ENCODE results near the gene PTGIR. TPM values are rescaled to one million over a fixed set of nuclear protein-coding genes. Genes with fewer than 3 reads are reported as not detected.

The PTGIR gene, protein sequence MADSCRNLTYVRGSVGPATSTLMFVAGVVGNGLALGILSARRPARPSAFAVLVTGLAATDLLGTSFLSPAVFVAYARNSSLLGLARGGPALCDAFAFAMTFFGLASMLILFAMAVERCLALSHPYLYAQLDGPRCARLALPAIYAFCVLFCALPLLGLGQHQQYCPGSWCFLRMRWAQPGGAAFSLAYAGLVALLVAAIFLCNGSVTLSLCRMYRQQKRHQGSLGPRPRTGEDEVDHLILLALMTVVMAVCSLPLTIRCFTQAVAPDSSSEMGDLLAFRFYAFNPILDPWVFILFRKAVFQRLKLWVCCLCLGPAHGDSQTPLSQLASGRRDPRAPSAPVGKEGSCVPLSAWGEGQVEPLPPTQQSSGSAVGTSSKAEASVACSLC
- total RNA-seq (10 to 100 TPM; 17.7 to 18.4 TPM), polyA plus RNA-seq (not detected)

DNA sequence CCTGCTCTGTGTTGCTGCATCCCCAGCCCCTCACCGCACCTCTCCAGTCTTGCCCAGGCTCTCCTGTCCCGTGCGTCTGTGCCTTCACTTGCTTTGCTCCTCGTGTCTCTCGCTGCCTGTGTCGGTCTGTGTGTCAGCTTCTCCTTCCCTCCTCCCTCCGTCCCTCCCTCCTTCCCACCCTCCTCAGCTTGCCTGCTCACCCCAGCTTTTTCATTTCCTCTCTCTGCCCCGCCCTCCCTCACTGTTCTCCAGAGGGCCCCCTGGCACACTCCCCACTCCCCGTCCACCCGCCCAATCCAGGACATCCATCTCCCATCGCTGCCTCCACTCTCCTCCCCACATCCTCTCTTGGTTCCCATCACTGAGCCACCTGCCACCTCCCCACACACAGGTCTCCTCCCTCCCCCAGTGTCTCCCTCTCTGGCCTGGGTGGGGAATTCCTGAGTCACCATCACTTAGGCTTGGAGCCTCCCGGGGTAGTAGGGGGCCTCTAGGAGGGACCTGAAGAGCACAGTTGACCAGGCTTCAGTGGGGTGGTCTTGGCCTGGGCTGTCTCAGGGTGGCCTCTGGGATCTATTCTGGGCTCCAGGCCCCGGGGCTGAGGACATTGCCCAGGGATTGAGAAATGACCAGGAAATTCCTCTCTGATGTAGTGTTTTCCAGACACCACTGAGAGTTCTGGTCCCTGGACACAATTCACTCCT lies at the start of gene PTGIR:
TSS of gene PTGIR (minus strand) at position 132 of the 704 bp plus-strand sequence. CDS start 864 bp downstream, outside the sequence.
- H3K4me1 ChIP-seq (ENCODE audit: insufficient read depth, low read length), result peaks cover 32% of the 10 kb centered on the region
- no peak for DNase-seq
- Mint-ChIP-seq H3K27me3 (peaks cover 2 to 28% of the 10 kb centered on the region in 2 donors), H3K36me3 (no peaks in the 10 kb centered on the region), H3K4me3 (peak within 1 kb of the TSS in 1 of 7 donors; percentile 32), H3K9me3 (no peaks in the 10 kb centered on the region), H3K27ac (peak within 1 kb of the TSS in 3 of 8 donors; percentile 8 to 38 (median 29)), H3K4me1 (peaks cover 1 to 12% (median 2%) of the 10 kb centered on the region in 3 donors)
- H3K36me3 ChIP-seq (ENCODE audit: insufficient read depth, low read length), result no peaks in the 10 kb centered on the region
- no peak within 1 kb of the TSS for H3K27ac ChIP-seq (ENCODE audit: low read depth, low read length)
- POLR2A ChIA-PET, result interaction anchor here (1.1 kb wide), 1 partner anchor 25 kb away, joined by 3 read pairs; no protein-coding TSS in a partner anchor
- no peaks in the 10 kb centered on the region for H3K27me3 ChIP-seq (ENCODE audit: insufficient read depth, low read length, poor library complexity, severe bottlenecking)
- no peaks in the 10 kb centered on the region for H3K9me3 ChIP-seq (ENCODE audit: low read length)
- no peak within 1 kb of the TSS for H3K4me3 ChIP-seq (ENCODE audit: low read length)
- CTCF ChIA-PET, result interaction anchor here (0.9 kb wide), 1 partner anchor 11 kb away, joined by 4 read pairs; no protein-coding TSS in a partner anchor

DNA sequence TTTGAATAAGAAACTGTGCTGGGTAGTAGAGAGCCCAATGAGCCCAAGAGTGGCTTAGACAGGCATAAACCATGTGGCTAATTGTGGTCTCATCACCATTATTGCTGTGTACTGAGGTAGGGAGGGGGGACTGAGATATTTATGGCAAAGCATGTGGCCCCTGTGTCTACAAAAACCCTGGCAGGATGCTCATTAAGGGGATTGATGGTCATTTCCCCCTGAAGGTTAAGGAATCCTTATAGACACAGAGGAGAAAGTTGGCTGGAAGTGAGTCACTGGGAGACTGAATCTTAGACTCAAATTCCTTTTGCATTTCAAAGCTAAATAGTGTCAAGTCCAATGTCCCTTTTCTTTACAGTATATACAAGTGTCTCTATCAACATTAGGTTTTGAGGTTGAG lies 45.9 kb upstream of the PTGIR start:
- H3K4me1 ChIP-seq (ENCODE audit: insufficient read depth, low read length), result no peaks in the 10 kb centered on the region
- peaks cover 15% of the 10 kb centered on the region for H3K36me3 ChIP-seq (ENCODE audit: insufficient read depth, low read length)
- POLR2A ChIA-PET, result no interaction called here
- H3K4me3 Mint-ChIP-seq, result no peak overlapping the region
- no peaks in the 10 kb centered on the region for H3K27me3 Mint-ChIP-seq
- H3K4me3 ChIP-seq (ENCODE audit: low read length), result no peak overlapping the region
- CTCF ChIA-PET, result no interaction called here
- H3K27me3 ChIP-seq (ENCODE audit: insufficient read depth, low read length, poor library complexity, severe bottlenecking), result no peaks in the 10 kb centered on the region
- H3K9me3 Mint-ChIP-seq, result peaks cover 0 to 8% (median 4%) of the 10 kb centered on the region in 5 donors
- peak overlapping the region in 3 of 8 donors; percentile 41 to 54 (median 50) for H3K27ac Mint-ChIP-seq
- no peak for DNase-seq
- H3K27ac ChIP-seq (ENCODE audit: low read depth, low read length), result no peak overlapping the region
- no peaks in the 10 kb centered on the region for H3K9me3 ChIP-seq (ENCODE audit: low read length)
- H3K36me3 Mint-ChIP-seq, result peaks cover 8 to 34% (median 10%) of the 10 kb centered on the region in 3 donors
- peaks cover 0 to 2% (median 0%) of the 10 kb centered on the region in 3 donors for H3K4me1 Mint-ChIP-seq

DNA sequence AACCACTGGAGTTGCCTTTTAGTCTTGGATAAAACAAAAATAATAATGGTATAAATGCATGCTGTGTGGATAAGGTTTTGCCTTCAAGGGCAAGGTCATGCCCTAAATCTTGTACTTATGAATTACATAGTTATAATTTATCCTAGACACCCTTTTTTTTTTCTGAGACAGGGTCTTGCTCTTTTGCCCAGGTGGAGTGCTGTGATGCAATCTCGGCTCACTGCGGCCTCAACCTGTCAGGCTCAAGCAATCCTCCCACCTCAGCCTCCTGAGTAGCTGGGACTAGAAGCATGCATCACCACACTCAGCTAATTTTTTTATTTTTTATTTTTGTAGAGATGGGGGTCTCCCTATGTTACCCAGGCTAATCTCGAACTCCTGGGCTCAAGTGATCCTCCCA lies 43.8 kb upstream of the PTGIR start:
- H3K36me3 Mint-ChIP-seq, result peaks cover 2 to 15% (median 4%) of the 10 kb centered on the region in 3 donors
- DNase-seq, result no peak
- ChIA-PET CTCF (no interaction called here), POLR2A (no interaction called here)
- Histone ChIP-seq H3K36me3 (ENCODE audit: insufficient read depth, low read length) (no peaks in the 10 kb centered on the region), H3K9me3 (ENCODE audit: low read length) (no peaks in the 10 kb centered on the region), H3K4me3 (ENCODE audit: low read length) (no peak overlapping the region), H3K27ac (ENCODE audit: low read depth, low read length) (no peak overlapping the region), H3K27me3 (ENCODE audit: insufficient read depth, low read length, poor library complexity, severe bottlenecking) (no peaks in the 10 kb centered on the region), H3K4me1 (ENCODE audit: insufficient read depth, low read length) (no peaks in the 10 kb centered on the region)
- no peak overlapping the region for H3K4me3 Mint-ChIP-seq
- H3K4me1 Mint-ChIP-seq, result no peaks in the 10 kb centered on the region
- H3K9me3 Mint-ChIP-seq, result peaks cover 0 to 8% (median 4%) of the 10 kb centered on the region in 5 donors
- no peaks in the 10 kb centered on the region for H3K27me3 Mint-ChIP-seq
- H3K27ac Mint-ChIP-seq, result no peak overlapping the region

DNA sequence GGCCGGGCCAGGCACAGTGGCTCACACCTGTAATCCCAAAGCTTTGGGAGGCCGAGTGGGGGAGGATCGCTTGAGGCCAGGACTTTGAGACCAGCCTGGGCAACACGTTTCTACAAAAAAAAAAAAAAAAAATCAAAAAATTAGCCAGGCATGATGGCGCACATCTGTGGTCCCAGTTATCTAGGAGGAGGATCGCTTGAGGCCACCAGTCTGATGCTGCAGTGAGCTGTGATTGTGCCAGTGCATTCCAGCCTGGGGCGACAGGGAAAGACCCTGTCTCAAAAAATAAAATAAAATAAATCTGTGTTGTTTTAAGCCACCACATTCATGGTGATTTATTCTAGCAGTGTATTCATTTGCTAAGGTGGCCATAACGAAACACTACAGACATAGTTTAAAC lies 40.2 kb upstream of the PTGIR start:
- no peak for DNase-seq
- peaks cover 0 to under 1% (median 0%) of the 10 kb centered on the region in 3 donors for H3K36me3 Mint-ChIP-seq
- peak overlapping the region in 1 of 8 donors; percentile 55 for H3K27ac Mint-ChIP-seq
- H3K27me3 ChIP-seq (ENCODE audit: insufficient read depth, low read length, poor library complexity, severe bottlenecking), result peaks cover 2% of the 10 kb centered on the region
- no peak overlapping the region for H3K4me3 ChIP-seq (ENCODE audit: low read length)
- POLR2A ChIA-PET, result no interaction called here
- no peaks in the 10 kb centered on the region for H3K36me3 ChIP-seq (ENCODE audit: insufficient read depth, low read length)
- H3K4me3 Mint-ChIP-seq, result no peak overlapping the region
- H3K4me1 Mint-ChIP-seq, result peaks cover 11 to 19% (median 15%) of the 10 kb centered on the region in 3 donors
- peaks cover 14% of the 10 kb centered on the region for H3K4me1 ChIP-seq (ENCODE audit: insufficient read depth, low read length)
- CTCF ChIA-PET, result no interaction called here
- no peak overlapping the region for H3K27ac ChIP-seq (ENCODE audit: low read depth, low read length)
- no peaks in the 10 kb centered on the region for H3K9me3 ChIP-seq (ENCODE audit: low read length)
- peaks cover 0 to 5% of the 10 kb centered on the region in 2 donors for H3K27me3 Mint-ChIP-seq
- peaks cover 0 to under 1% (median 0%) of the 10 kb centered on the region in 5 donors for H3K9me3 Mint-ChIP-seq

DNA sequence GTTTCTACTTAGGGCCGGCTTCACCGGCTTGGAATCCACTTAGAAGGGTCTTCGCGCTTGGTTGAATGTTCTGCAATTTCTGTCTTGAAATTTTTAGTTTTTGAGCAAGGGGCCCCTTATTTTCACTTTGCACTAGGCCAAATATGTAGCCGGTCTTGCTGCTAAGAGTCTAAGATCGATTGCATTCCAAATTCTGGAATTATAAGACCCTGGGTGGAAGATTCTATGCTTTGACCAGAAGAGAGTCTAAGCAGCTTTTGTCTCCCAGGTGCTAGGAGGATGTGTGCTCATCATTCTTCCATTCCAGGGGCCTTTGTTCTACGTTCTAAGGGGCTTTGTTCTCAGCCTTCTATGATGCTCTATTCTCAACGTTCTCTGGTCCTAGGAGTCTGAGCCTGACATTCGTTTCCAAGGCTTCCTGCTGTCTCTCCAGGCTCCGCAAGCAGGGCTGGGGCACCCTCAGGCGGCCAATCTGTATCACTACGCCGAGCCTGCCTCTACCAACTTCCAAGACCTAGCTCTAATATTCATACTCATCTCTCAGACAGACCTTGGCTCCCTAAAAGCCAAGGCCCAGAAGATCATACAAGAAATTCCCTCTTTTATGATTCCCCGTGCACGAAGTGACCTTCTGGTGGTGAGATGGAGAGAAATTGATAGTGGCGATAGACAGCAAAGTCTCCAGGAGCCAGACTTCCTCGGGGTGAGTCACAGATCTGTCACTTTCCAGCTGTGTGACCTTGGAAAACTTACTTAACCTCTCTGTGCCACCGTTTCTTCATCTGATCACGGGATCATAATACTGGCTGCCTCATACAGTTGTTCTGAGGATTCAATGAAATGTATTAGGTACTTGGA lies 37.1 kb upstream of the PTGIR start:
- CTCF ChIA-PET, result interaction anchor here (0.7 to 4.0 kb wide), 19 partner anchors 12 to 238 kb away, joined by 3 to 66 read pairs (median 7); partner anchors contain the start of genes CALM3 and GNG8
- POLR2A ChIA-PET, result interaction anchor here (0.7 to 2.0 kb wide), 7 partner anchors 22 to 594 kb away, joined by 3 to 18 read pairs (median 4); partner anchors contain the start of genes CALM3 and CCDC9
- Histone ChIP-seq H3K36me3 (ENCODE audit: insufficient read depth, low read length) (no peaks in the 10 kb centered on the region), H3K27me3 (ENCODE audit: insufficient read depth, low read length, poor library complexity, severe bottlenecking) (peaks cover 17% of the 10 kb centered on the region), H3K4me3 (ENCODE audit: low read length) (peak overlapping the region; percentile 63), H3K4me1 (ENCODE audit: insufficient read depth, low read length) (peaks cover 22% of the 10 kb centered on the region), H3K9me3 (ENCODE audit: low read length) (no peaks in the 10 kb centered on the region), H3K27ac (ENCODE audit: low read depth, low read length) (peak overlapping the region; percentile 22)
- peak overlapping the region; percentile 72 to 95 (median 88) for H3K27ac Mint-ChIP-seq
- DNase-seq, result peak; percentile 59 to 82 (median 71)
- H3K36me3 Mint-ChIP-seq, result no peaks in the 10 kb centered on the region
- no peaks in the 10 kb centered on the region for H3K9me3 Mint-ChIP-seq
- peaks cover 17 to 22% of the 10 kb centered on the region in 2 donors for H3K27me3 Mint-ChIP-seq
- peak overlapping the region; percentile 80 to 93 (median 82) for H3K4me3 Mint-ChIP-seq
- peaks cover 14 to 28% (median 21%) of the 10 kb centered on the region in 3 donors for H3K4me1 Mint-ChIP-seq

DNA sequence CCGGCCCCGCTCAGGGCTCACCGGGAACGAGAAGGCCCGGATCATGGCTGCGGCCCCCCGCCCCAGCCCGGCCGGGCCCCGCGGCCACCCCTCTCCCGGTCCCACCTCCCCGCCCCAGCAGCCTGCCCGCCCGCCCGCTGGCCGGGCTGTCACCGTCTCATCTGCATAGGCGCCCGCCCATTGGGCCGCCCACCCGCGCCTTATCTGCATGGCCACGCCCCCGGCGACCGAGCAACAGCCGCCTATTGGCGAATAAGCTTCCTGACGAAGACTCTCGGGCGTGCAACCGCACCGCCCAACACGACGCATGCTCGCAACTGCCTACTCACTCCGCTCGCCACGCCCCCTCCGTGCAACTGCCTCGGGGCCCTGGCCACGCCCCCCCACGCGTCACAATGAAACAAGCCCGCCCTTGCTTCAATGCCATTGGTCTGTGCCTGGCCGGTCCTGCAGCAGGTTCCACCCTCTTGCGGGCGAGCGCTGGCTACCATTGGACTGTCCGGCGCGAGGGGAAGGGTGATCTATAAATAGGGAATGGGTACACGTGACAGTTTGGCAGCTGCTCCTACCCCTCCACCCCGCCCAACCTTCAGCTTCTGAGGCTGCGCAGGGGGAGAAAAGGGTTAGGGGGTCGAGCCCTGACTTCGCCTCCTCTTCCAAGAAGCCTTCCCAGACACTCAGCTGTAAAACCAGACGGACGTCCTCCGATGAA lies 36.3 kb upstream of the PTGIR start, which contains the start of gene DACT3:
TSS of gene DACT3 (minus strand) at position 163 of the 712 bp plus-strand sequence. CDS start at position 45, 118 bp downstream.
- POLR2A ChIA-PET, result interaction anchor here (0.6 to 2.0 kb wide), 8 partner anchors 23 to 595 kb away, joined by 3 to 18 read pairs (median 4); partner anchors contain the start of genes CALM3 and CCDC9
- Histone ChIP-seq H3K4me3 (ENCODE audit: low read length) (peak within 1 kb of the TSS; percentile 63), H3K36me3 (ENCODE audit: insufficient read depth, low read length) (no peaks in the 10 kb centered on the region), H3K4me1 (ENCODE audit: insufficient read depth, low read length) (peaks cover 22% of the 10 kb centered on the region), H3K9me3 (ENCODE audit: low read length) (no peaks in the 10 kb centered on the region), H3K27ac (ENCODE audit: low read depth, low read length) (peak within 1 kb of the TSS; percentile 22), H3K27me3 (ENCODE audit: insufficient read depth, low read length, poor library complexity, severe bottlenecking) (peaks cover 21% of the 10 kb centered on the region)
- Mint-ChIP-seq H3K36me3 (no peaks in the 10 kb centered on the region), H3K9me3 (no peaks in the 10 kb centered on the region), H3K27me3 (peaks cover 23 to 29% of the 10 kb centered on the region in 2 donors), H3K27ac (peak within 1 kb of the TSS; percentile 72 to 95 (median 88)), H3K4me1 (peaks cover 14 to 28% (median 21%) of the 10 kb centered on the region in 3 donors), H3K4me3 (peak within 1 kb of the TSS; percentile 80 to 95 (median 82))
- peak; percentile 99 to 100 (median 100) for DNase-seq
- CTCF ChIA-PET, result interaction anchor here (1.3 to 4.0 kb wide), 14 partner anchors 12 to 131 kb away, joined by 3 to 66 read pairs (median 8); partner anchors contain the start of genes CALM3 and GNG8
